ENCODE data around the gene DSCAML1. TPM values are rescaled to one million over a fixed set of nuclear protein-coding genes. Genes with fewer than 3 reads are reported as not detected.

The DSCAML1 gene
- total RNA-seq, 1 experiment from 2014 or later: not detected

DNA sequence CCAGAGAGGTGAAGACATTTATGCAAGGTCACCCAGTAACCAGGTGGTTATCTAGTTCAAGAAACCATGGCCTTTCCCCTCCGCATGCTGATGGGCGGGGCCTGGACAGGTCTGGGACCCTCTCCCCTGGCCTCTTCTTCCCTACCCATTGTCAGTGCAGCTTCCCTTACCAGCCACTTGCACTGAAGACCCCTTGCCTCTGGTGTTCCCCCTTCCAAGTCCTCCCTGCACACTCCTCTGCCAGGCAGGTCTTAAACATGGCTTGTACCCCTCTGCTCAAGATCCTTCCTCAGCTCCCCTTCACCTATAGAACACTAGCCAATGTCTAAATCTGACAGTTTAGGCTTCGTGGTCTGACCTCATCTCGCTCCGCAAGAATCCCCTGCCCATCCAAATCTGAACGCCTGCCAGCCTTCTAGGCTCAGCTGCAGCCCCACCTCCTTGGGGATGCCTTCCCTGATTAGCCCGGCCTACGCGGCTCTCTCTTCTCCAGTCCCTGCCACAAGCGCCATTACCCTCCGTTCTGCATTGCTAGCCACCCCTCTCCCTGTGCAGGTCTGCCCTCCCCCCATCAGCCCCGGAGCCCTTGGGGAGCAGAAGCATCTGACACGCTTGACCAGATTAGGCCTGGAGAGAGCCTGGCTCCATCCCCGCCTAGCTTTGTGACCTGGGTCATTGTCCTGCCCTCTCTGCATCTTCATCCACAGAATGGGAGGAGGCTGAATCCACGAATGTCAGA is 213.8 kb downstream of the DSCAML1 start:
- no peak overlapping the region for H2AFZ ChIP-seq (ENCODE audit: low read length)
- intact Hi-C loops (cut with micrococcal nuclease): no loop called here
- BruUV-seq (replicated peaks): no TSS peak
- no peaks in the 10 kb centered on the region for H3K79me2 ChIP-seq (ENCODE audit: low read length)
- ATAC-seq (no peak), DNase-seq (no peak)
- H3K9me2 ChIP-seq (replicated peaks; ENCODE audit: low read length): no peaks in the 10 kb centered on the region
- H3F3A ChIP-seq (ENCODE audit: low read length, unreplicated experiment): no peaks in the 10 kb centered on the region
- no peak overlapping the region for H3K27ac ChIP-seq (ENCODE audit: low read length)
- no peak overlapping the region for H3K4me2 ChIP-seq (ENCODE audit: low read length)
- TF ChIP-seq CTCF (conservative IDR thresholded peaks at IDR 0.05; ENCODE audit: low read depth, low read length): no peak
- no peak for TF ChIP-seq EZH2 (IDR thresholded peaks at IDR 0.05; ENCODE audit: low read length, unreplicated experiment)
- no peak for TF ChIP-seq EZH2phosphoT487 (IDR thresholded peaks at IDR 0.05; ENCODE audit: borderline replicate concordance, low read length)
- peaks cover 79% of the 10 kb centered on the region for H3K27me3 ChIP-seq (ENCODE audit: low read length)
- no peak overlapping the region for H3K4me3 ChIP-seq (ENCODE audit: low read length)
- POLR2A ChIA-PET (ENCODE audit: unreplicated experiment): no interaction called here
- no peak overlapping the region for H3K9ac ChIP-seq (ENCODE audit: low read length)
- no peaks in the 10 kb centered on the region for H4K20me1 ChIP-seq (ENCODE audit: low read length)
- CTCF ChIA-PET: no interaction called here
- no peaks in the 10 kb centered on the region for H3K4me1 ChIP-seq (ENCODE audit: insufficient read depth, low read length)
- no peaks in the 10 kb centered on the region for H3K9me3 ChIP-seq (ENCODE audit: low read length)
- no peaks in the 10 kb centered on the region for H3K36me3 ChIP-seq (ENCODE audit: low read depth, low read length)

GRCh38 chr11:117582433-117582832 is 214.6 kb downstream of the DSCAML1 start:
- intact Hi-C loops (cut with micrococcal nuclease): no loop called here
- ATAC-seq: no peak
- no peaks in the 10 kb centered on the region for H3F3A ChIP-seq (ENCODE audit: low read length, unreplicated experiment)
- no peak overlapping the region for H3K4me2 ChIP-seq (ENCODE audit: low read length)
- H3K79me2 ChIP-seq (ENCODE audit: low read length): no peaks in the 10 kb centered on the region
- H2AFZ ChIP-seq (ENCODE audit: low read length): no peak overlapping the region
- no peak overlapping the region for H3K9ac ChIP-seq (ENCODE audit: low read length)
- DNase-seq: no peak
- TF ChIP-seq EZH2phosphoT487 (IDR thresholded peaks at IDR 0.05; ENCODE audit: borderline replicate concordance, low read length): no peak
- no peak for TF ChIP-seq CTCF (conservative IDR thresholded peaks at IDR 0.05; ENCODE audit: low read depth, low read length)
- no peak for TF ChIP-seq EZH2 (IDR thresholded peaks at IDR 0.05; ENCODE audit: low read length, unreplicated experiment)
- no peaks in the 10 kb centered on the region for H3K9me3 ChIP-seq (ENCODE audit: low read length)
- H3K9me2 ChIP-seq (replicated peaks; ENCODE audit: low read length): no peaks in the 10 kb centered on the region
- ChIA-PET POLR2A (ENCODE audit: unreplicated experiment) (no interaction called here), CTCF (no interaction called here)
- BruUV-seq (replicated peaks): no TSS peak
- peaks cover 71% of the 10 kb centered on the region for H3K27me3 ChIP-seq (ENCODE audit: low read length)
- H3K4me1 ChIP-seq (ENCODE audit: insufficient read depth, low read length): no peaks in the 10 kb centered on the region
- no peaks in the 10 kb centered on the region for H4K20me1 ChIP-seq (ENCODE audit: low read length)
- H3K27ac ChIP-seq (ENCODE audit: low read length): no peak overlapping the region
- no peak overlapping the region for H3K4me3 ChIP-seq (ENCODE audit: low read length)
- H3K36me3 ChIP-seq (ENCODE audit: low read depth, low read length): no peaks in the 10 kb centered on the region

DNA sequence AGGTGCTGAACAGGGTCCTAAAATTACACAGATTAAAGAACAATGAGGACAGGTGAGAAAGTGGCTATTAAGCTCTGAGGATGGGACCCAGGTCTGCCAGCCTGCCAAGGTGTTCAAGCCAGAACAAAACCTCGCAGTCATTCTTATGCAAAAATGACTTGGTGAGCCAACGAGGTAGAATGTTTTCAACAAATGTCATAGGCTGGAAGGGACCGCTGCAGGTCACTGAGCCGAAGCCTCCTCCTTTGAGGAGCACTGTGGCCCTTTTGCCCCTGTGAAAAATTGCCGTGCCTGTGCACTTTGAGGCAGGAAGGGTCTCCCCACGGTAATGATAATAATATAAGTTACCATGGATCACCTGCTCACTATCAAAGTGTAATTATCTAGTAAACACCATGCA is 216.2 kb downstream of the DSCAML1 start:
- DNase-seq: no peak
- TF ChIP-seq EZH2phosphoT487 (IDR thresholded peaks at IDR 0.05; ENCODE audit: borderline replicate concordance, low read length) (no peak), EZH2 (IDR thresholded peaks at IDR 0.05; ENCODE audit: low read length, unreplicated experiment) (no peak), CTCF (conservative IDR thresholded peaks at IDR 0.05; ENCODE audit: low read depth, low read length) (no peak)
- Histone ChIP-seq H3K4me1 (ENCODE audit: insufficient read depth, low read length) (no peaks in the 10 kb centered on the region), H4K20me1 (ENCODE audit: low read length) (no peaks in the 10 kb centered on the region), H3K4me3 (ENCODE audit: low read length) (no peak overlapping the region), H3K27ac (ENCODE audit: low read length) (no peak overlapping the region), H3K79me2 (ENCODE audit: low read length) (no peaks in the 10 kb centered on the region), H3F3A (ENCODE audit: low read length, unreplicated experiment) (no peaks in the 10 kb centered on the region), H3K27me3 (ENCODE audit: low read length) (peaks cover 66% of the 10 kb centered on the region), H3K36me3 (ENCODE audit: low read depth, low read length) (no peaks in the 10 kb centered on the region), H3K9ac (ENCODE audit: low read length) (no peak overlapping the region), H3K9me2 (replicated peaks; ENCODE audit: low read length) (no peaks in the 10 kb centered on the region), H2AFZ (ENCODE audit: low read length) (no peak overlapping the region), H3K4me2 (ENCODE audit: low read length) (no peak overlapping the region), H3K9me3 (ENCODE audit: low read length) (no peaks in the 10 kb centered on the region)
- BruUV-seq (replicated peaks): no TSS peak
- no peak for ATAC-seq
- intact Hi-C loops (cut with micrococcal nuclease): no loop called here
- ChIA-PET POLR2A (ENCODE audit: unreplicated experiment) (no interaction called here), CTCF (no interaction called here)
